Nephron (organoid): ENCODE results near the gene HRH3.

Experiments used
- H3K27ac Mint-ChIP-seq, 3 experiments: 2 replicates each; pipeline ENCODE4 v1.8.0; 2020; ENCODE audit warnings: mixed read lengths in 3 of 3, mild to moderate bottlenecking in 2 of 3, moderate library complexity in 1 of 3
- H3K27me3 Mint-ChIP-seq: 2 replicates; pipeline ENCODE4 v1.8.0; 2021; ENCODE audit warnings: low read depth, mild to moderate bottlenecking, moderate library complexity, mixed read lengths
- H3K36me3 Mint-ChIP-seq: 2 replicates; pipeline ENCODE4 v1.8.0; 2020; ENCODE audit warnings: low read depth, mixed read lengths
- H3K4me1 Mint-ChIP-seq: 2 replicates; pipeline ENCODE4 v1.8.0; 2020; ENCODE audit warnings: mixed read lengths
- H3K4me3 Mint-ChIP-seq, 3 experiments: 2 replicates each; pipeline ENCODE4 v1.8.0; 2020; ENCODE audit warnings: mild to moderate bottlenecking in 3 of 3, mixed read lengths in 3 of 3, moderate library complexity in 2 of 3
- H3K9me3 Mint-ChIP-seq: 2 replicates; pipeline ENCODE4 v1.8.0; 2020; ENCODE audit warnings: mixed read lengths
- TF ChIP-seq, protein P1 (sequence below), 3 experiments: fragments of 200-600 bp; sonication (generic); IDR thresholded peaks; one replicate each; pipeline ENCODE4 v1.5.0; 2021; ENCODE audit warnings: antibody characterized with exemption in 3 of 3; ENCODE audit not compliant: unreplicated experiment in 3 of 3

HRH3 gene

DNA sequence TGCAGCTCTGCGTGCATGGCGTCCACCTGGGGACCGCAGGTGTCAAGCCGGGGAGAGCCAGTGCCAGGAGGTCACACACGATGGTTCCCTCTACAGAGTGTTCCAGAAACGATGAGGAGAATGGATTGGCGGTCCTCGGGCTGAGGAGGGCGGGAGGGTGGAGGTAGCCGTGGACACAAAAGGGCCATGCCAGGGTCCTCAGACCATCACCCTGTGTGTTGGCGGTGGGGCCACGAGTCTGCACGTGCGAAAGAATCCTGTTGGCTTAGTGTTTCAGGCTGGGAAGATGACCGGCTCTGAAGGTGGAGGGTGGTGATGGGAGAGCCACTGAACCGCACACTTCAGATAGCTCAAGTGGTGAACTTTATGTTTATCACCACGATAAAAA is 13.7 kb downstream of the HRH3 start:
- Mint-ChIP-seq H3K27me3 (peaks cover 16% of the 10 kb centered on the region), H3K27ac (no peak overlapping the region), H3K4me1 (peaks cover 10% of the 10 kb centered on the region), H3K36me3 (peaks cover 11% of the 10 kb centered on the region), H3K9me3 (no peaks in the 10 kb centered on the region), H3K4me3 (no peak overlapping the region)
- TF ChIP-seq, protein P1, sequence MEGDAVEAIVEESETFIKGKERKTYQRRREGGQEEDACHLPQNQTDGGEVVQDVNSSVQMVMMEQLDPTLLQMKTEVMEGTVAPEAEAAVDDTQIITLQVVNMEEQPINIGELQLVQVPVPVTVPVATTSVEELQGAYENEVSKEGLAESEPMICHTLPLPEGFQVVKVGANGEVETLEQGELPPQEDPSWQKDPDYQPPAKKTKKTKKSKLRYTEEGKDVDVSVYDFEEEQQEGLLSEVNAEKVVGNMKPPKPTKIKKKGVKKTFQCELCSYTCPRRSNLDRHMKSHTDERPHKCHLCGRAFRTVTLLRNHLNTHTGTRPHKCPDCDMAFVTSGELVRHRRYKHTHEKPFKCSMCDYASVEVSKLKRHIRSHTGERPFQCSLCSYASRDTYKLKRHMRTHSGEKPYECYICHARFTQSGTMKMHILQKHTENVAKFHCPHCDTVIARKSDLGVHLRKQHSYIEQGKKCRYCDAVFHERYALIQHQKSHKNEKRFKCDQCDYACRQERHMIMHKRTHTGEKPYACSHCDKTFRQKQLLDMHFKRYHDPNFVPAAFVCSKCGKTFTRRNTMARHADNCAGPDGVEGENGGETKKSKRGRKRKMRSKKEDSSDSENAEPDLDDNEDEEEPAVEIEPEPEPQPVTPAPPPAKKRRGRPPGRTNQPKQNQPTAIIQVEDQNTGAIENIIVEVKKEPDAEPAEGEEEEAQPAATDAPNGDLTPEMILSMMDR (IDR thresholded peaks at IDR 0.05; ENCODE audit: unreplicated experiment in 3 of 3): no peak

DNA sequence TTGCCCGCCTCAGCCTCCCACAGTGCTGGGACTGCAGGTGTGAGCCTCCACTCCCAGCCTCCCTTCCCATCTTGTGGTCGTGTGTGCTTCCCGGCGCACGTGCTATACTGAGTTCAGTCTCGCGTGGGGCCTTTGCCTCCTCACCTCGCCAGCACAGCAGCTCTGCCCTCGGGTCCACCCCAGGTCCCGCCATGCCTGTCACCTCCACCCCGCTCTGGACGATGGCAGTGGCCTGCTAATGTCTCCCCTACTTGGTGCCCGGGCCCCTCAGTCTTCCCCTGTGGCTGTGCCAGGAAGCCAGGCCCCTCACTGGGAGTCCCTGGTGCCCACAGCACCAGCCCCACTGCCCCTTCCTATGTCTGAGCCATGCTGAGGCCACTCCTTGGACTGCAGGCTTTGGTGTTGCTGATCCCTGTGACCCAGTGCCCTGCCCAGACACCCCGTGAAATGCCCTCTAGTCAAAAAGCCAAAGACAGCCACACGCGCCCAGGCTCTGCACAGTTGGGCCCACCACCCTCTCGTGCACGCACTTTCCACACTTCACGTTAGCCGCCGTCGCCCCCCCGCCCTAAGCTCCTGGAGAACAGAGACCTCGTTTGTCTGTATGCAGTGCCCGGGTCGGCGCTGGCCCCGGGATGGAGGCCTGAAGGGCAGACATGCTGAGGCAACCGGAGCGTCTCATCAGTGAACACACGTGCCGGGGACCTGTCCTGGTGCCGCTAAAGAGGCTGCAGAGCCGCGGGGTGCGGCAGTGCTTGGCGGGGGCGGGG is 14.3 kb downstream of the HRH3 start:
- TF ChIP-seq, protein P1 (IDR thresholded peaks at IDR 0.05; ENCODE audit: unreplicated experiment in 3 of 3): no peak
- Mint-ChIP-seq H3K27ac (no peak overlapping the region), H3K4me3 (no peak overlapping the region)

DNA sequence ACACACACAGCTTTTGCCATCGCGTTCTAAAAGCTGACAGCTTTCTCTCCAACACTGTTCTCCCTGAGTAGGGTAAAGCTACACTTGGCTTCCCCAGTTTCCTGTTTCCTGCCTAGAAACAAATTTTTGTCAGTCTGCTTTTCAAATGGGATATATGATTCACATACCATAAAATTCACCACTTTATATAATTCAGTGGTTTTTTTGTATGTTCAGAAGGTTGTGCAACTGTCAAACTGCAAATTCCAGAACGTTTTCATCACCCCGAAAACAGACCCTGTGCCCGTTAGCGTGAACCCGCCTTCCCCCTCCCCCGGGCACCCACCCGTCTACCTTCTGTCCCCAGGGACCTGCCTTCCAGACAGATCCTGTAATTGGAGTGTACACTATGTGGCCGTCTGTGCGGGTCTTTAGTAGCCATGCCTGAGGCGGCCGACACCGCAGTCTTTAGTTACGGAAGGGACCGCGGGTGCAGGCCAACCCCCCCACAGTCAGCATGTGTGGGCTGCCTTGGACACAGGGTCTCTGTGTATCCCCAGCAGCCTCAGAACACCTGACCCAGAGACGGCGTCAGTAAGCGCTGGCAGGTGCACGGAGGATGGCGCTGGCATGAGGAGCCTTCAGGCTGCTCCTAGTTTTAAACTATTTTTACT is 16.6 kb downstream of the HRH3 start:
- no peaks in the 10 kb centered on the region for H3K9me3 Mint-ChIP-seq
- H3K4me1 Mint-ChIP-seq: peaks cover 10% of the 10 kb centered on the region
- peaks cover 31% of the 10 kb centered on the region for H3K36me3 Mint-ChIP-seq
- H3K27me3 Mint-ChIP-seq: peaks cover 1% of the 10 kb centered on the region
- TF ChIP-seq, protein P1 (IDR thresholded peaks at IDR 0.05; ENCODE audit: unreplicated experiment in 3 of 3): no peak
- H3K4me3 Mint-ChIP-seq: no peak overlapping the region
- no peak overlapping the region for H3K27ac Mint-ChIP-seq

More for the DNA sequence above, 14.3 kb downstream of the HRH3 start:
- H3K36me3 Mint-ChIP-seq: peaks cover 11% of the 10 kb centered on the region
- H3K4me1 Mint-ChIP-seq: peaks cover 10% of the 10 kb centered on the region
- peaks cover 11% of the 10 kb centered on the region for H3K27me3 Mint-ChIP-seq
- H3K9me3 Mint-ChIP-seq: no peaks in the 10 kb centered on the region

DNA sequence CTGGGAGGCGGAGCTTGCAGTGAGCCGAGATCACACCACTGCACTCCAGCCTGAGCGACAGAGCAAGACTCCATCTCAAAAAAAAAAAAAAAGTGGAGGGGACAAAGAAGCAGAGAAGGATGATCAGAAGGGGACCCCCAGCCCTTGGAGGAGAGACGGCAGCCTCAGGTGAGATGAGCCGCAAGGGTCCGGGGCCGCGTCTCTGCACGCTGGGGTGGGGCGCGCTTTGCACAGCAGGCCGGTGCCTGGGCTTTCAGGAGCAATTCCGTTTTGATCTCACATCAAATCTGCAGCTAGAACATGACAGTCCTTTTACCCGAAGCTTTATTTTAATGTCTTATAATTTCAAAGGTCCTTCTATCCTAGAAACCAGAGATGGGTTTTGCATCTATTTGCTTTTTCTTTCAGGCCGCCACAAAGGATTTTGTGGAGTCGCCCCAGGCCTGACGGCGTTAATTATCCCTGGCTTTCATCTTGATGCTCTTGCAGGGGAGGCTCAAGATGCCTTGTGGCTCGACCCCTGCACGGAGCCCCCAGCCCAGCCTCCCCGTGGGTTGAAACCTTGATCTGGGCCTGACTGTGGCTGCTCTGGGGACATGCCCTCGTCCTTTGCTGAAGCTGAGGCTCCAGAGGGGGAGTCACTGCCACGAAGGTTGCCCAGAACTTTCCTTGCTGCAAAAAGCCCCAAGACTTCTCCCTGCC is 17.3 kb downstream of the HRH3 start:
- H3K4me3 Mint-ChIP-seq: no peak overlapping the region
- H3K27ac Mint-ChIP-seq: no peak overlapping the region
- TF ChIP-seq, protein P1 (IDR thresholded peaks at IDR 0.05; ENCODE audit: unreplicated experiment in 3 of 3): no peak
- H3K4me1 Mint-ChIP-seq: peaks cover 10% of the 10 kb centered on the region
- H3K27me3 Mint-ChIP-seq: no peaks in the 10 kb centered on the region
- peaks cover 35% of the 10 kb centered on the region for H3K36me3 Mint-ChIP-seq
- no peaks in the 10 kb centered on the region for H3K9me3 Mint-ChIP-seq

DNA sequence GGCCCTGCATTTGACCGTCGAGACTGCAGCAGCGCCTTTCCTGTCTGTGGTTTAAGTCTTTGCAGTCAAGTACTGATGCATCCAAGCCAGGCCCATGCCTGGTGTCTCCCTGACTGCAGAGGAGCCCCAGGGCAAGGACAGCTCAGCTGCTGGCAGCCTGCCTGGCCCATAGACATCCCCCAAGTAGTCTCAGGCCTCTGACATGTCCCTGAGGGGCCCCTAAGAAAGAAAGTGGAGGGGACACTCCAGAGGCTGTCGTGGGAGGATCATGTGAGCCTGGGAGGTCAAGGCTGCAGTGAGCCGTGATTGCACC is 18.0 kb downstream of the HRH3 start:
- Mint-ChIP-seq H3K27ac (no peak overlapping the region), H3K4me3 (no peak overlapping the region), H3K9me3 (no peaks in the 10 kb centered on the region), H3K27me3 (no peaks in the 10 kb centered on the region), H3K36me3 (peaks cover 35% of the 10 kb centered on the region), H3K4me1 (peaks cover 10% of the 10 kb centered on the region)
- TF ChIP-seq, protein P1 (IDR thresholded peaks at IDR 0.05; ENCODE audit: unreplicated experiment in 3 of 3): no peak
